ENCODE results near the gene TESMIN.

GRCh38 chr11:68698993-68699392 lies 52.3 kb downstream of the TESMIN start:
- TF ChIP-seq CEBPB (IDR thresholded peaks at IDR 0.05; ENCODE audit: low read depth, low read length) = no peak
- no peak for TF ChIP-seq RFX5 (IDR thresholded peaks at IDR 0.05; ENCODE audit: low read depth, low read length)
- no peak for TF ChIP-seq POLR2A (IDR thresholded peaks at IDR 0.05; ENCODE audit: low read depth, low read length)
- TF ChIP-seq, protein P1, sequence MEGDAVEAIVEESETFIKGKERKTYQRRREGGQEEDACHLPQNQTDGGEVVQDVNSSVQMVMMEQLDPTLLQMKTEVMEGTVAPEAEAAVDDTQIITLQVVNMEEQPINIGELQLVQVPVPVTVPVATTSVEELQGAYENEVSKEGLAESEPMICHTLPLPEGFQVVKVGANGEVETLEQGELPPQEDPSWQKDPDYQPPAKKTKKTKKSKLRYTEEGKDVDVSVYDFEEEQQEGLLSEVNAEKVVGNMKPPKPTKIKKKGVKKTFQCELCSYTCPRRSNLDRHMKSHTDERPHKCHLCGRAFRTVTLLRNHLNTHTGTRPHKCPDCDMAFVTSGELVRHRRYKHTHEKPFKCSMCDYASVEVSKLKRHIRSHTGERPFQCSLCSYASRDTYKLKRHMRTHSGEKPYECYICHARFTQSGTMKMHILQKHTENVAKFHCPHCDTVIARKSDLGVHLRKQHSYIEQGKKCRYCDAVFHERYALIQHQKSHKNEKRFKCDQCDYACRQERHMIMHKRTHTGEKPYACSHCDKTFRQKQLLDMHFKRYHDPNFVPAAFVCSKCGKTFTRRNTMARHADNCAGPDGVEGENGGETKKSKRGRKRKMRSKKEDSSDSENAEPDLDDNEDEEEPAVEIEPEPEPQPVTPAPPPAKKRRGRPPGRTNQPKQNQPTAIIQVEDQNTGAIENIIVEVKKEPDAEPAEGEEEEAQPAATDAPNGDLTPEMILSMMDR (conservative IDR thresholded peaks at IDR 0.05; ENCODE audit: low read depth, low read length) = no peak
- TF ChIP-seq RAD21 (IDR thresholded peaks at IDR 0.05; ENCODE audit: low read length) = no peak
- TF ChIP-seq SMC3 (IDR thresholded peaks at IDR 0.05; ENCODE audit: low read depth, low read length) = no peak
- TF ChIP-seq, protein P2, sequence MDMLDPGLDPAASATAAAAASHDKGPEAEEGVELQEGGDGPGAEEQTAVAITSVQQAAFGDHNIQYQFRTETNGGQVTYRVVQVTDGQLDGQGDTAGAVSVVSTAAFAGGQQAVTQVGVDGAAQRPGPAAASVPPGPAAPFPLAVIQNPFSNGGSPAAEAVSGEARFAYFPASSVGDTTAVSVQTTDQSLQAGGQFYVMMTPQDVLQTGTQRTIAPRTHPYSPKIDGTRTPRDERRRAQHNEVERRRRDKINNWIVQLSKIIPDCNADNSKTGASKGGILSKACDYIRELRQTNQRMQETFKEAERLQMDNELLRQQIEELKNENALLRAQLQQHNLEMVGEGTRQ (IDR thresholded peaks at IDR 0.05; ENCODE audit: low read depth, low read length) = no peak
- TF ChIP-seq FOS (IDR thresholded peaks at IDR 0.05; ENCODE audit: low read depth, low read length) = no peak

Measured in IMR-90 (cell line).